ACC112 (cell line): ENCODE results near the gene GLG1.
"Not testable (repeated sequence)": the region's sequence is repeated elsewhere in the genome, so short reads cannot be mapped to it uniquely, and the experiment has no call there.

Experiments used
- H2AFZ ChIP-seq: fragments of 200-600 bp; sonication (generic); one replicate; pipeline ENCODE4 v1.6.0; 2017; ENCODE audit warnings: antibody characterized with exemption, low read length; ENCODE audit not compliant: unreplicated experiment
- H3K27ac ChIP-seq: fragments of 200-600 bp; sonication (generic); 2 replicates; pipeline ENCODE4 v1.5.1; 2014; ENCODE audit warnings: low read depth, mild to moderate bottlenecking, antibody characterized with exemption, low read length, moderate library complexity
- H3K27me3 ChIP-seq: fragments of 200-600 bp; sonication (generic); 2 replicates; pipeline ENCODE4 v1.6.1; 2014; ENCODE audit warnings: mild to moderate bottlenecking, antibody characterized with exemption, low read length, moderate library complexity, mixed read lengths; ENCODE audit not compliant: insufficient read depth
- H3K36me3 ChIP-seq: fragments of 200-600 bp; sonication (generic); 2 replicates; pipeline ENCODE4 v1.6.1; 2016; ENCODE audit warnings: mild to moderate bottlenecking, antibody characterized with exemption, low read length, moderate library complexity, mixed read lengths; ENCODE audit not compliant: insufficient read depth
- H3K4me1 ChIP-seq: fragments of 200-600 bp; sonication (generic); one replicate; pipeline ENCODE4 v1.6.1; 2016; ENCODE audit warnings: low read length, mixed read lengths; ENCODE audit not compliant: insufficient read depth, unreplicated experiment, control insufficient read depth
- H3K4me3 ChIP-seq: fragments of 200-600 bp; sonication (generic); 2 replicates; pipeline ENCODE4 v1.5.1; 2014; ENCODE audit warnings: mild to moderate bottlenecking, low read depth, low read length
- H3K79me2 ChIP-seq: fragments of 200-600 bp; sonication (generic); one replicate; pipeline ENCODE4 v1.6.0; 2016; ENCODE audit warnings: low read length; ENCODE audit not compliant: control insufficient read depth, unreplicated experiment, insufficient read depth

GLG1 gene

GRCh38 chr16:74534650-74535049, 72.3 kb downstream of the GLG1 start:
- H2AFZ ChIP-seq, H3K79me2 ChIP-seq, H3K36me3 ChIP-seq, H3K27me3 ChIP-seq, H3K4me3 ChIP-seq, H3K4me1 ChIP-seq, H3K27ac ChIP-seq: not testable (repeated sequence)

- Histone ChIP-seq H3K27ac (no peak overlapping the region), H3K79me2 (peaks cover 15% of the 10 kb centered on the region), H3K4me3 (no peak overlapping the region), H3K36me3 (peaks cover 11% of the 10 kb centered on the region; the same call in 1 of the 2 replicates), H2AFZ (no peak overlapping the region), H3K4me1 (peaks cover 19% of the 10 kb centered on the region), H3K27me3 (no peaks in the 10 kb centered on the region)
Measured at GRCh38 chr16:74524926-74525325, 82.0 kb downstream of the GLG1 start.

GRCh38 chr16:74524117-74524516, 82.8 kb downstream of the GLG1 start:
- Histone ChIP-seq H3K27ac (no peak overlapping the region), H3K79me2 (peaks cover 16% of the 10 kb centered on the region), H3K36me3 (peaks cover 12% of the 10 kb centered on the region; the same call in 1 of the 2 replicates), H3K4me3 (no peak overlapping the region), H2AFZ (no peak overlapping the region), H3K4me1 (peaks cover 19% of the 10 kb centered on the region), H3K27me3 (no peaks in the 10 kb centered on the region)

DNA sequence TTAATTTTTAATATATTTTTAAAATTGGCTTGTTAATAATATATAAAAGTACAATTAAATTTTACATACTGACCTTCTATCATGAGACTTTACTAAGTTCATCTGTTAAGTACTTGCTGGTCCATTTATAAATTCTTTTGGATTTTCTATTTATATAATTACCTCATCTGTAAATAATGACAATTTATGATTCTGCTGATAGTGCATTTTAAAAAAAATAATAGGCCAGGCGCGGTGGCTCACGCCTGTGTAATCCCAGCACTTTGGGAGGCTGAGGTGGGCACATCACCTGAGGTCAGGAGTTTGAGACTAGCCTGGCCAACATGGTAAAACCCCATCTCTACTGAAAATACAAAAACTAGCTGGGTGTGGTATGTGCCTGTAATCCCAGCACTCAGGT, 83.2 kb downstream of the GLG1 start:
- Histone ChIP-seq H3K79me2 (peaks cover 16% of the 10 kb centered on the region), H3K4me1 (peaks cover 19% of the 10 kb centered on the region), H3K36me3 (peaks cover 12% of the 10 kb centered on the region; the same call in 1 of the 2 replicates)
- not testable (repeated sequence) for H2AFZ ChIP-seq, H3K27me3 ChIP-seq, H3K27ac ChIP-seq, H3K4me3 ChIP-seq

DNA sequence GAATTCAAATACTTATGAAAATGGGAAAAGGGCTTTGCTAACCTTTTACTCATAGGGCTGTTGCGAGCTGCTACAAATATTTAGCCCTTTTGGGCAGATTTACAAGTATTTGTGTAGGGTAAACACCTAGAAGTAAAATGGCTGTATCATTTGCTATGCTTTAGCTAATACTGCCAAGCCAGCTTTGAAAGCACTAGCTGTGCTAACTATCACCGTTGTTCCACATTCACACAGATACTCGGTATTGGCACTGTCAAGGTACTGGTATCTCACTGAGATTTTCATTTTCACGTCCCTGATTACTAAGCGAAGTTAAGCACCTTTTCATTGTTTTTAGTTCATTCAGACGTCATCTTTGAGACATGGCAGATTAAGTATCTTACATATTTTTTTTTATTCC, 84.8 kb downstream of the GLG1 start:
- Histone ChIP-seq H3K36me3 (peaks cover 12% of the 10 kb centered on the region; the same call in 1 of the 2 replicates), H3K4me3 (0 out of 2 replicates have a peak overlapping the region, but pooled peaks have one; percentile 11), H3K27ac (peak overlapping the region; percentile 53), H2AFZ (no peak overlapping the region), H3K79me2 (peaks cover 22% of the 10 kb centered on the region), H3K27me3 (no peaks in the 10 kb centered on the region), H3K4me1 (peaks cover 19% of the 10 kb centered on the region)

GRCh38 chr16:74521691-74522090, 85.2 kb downstream of the GLG1 start:
- H3K79me2 ChIP-seq = peaks cover 22% of the 10 kb centered on the region
- no peaks in the 10 kb centered on the region for H3K27me3 ChIP-seq
- 0 out of 2 replicates have a peak overlapping the region, but pooled peaks have one; percentile 11 for H3K4me3 ChIP-seq
- H3K36me3 ChIP-seq = peaks cover 12% of the 10 kb centered on the region; the same call in 1 of the 2 replicates
- peak overlapping the region; percentile 53 for H3K27ac ChIP-seq
- peaks cover 19% of the 10 kb centered on the region for H3K4me1 ChIP-seq
- no peak overlapping the region for H2AFZ ChIP-seq

GRCh38 chr16:74518934-74519333, 88.0 kb downstream of the GLG1 start:
- Histone ChIP-seq H3K79me2 (peaks cover 22% of the 10 kb centered on the region), H3K4me1 (peaks cover 19% of the 10 kb centered on the region)
- not testable (repeated sequence) for H2AFZ ChIP-seq, H3K4me3 ChIP-seq, H3K27me3 ChIP-seq, H3K36me3 ChIP-seq, H3K27ac ChIP-seq

- H2AFZ ChIP-seq = no peak overlapping the region
- no peaks in the 10 kb centered on the region for H3K27me3 ChIP-seq
- peaks cover 14% of the 10 kb centered on the region for H3K79me2 ChIP-seq
- H3K4me3 ChIP-seq = no peak overlapping the region
- no peaks in the 10 kb centered on the region for H3K36me3 ChIP-seq
- H3K27ac ChIP-seq = no peak overlapping the region
- H3K4me1 ChIP-seq = peaks cover 10% of the 10 kb centered on the region
Measured at GRCh38 chr16:74511961-74512360, 95.0 kb downstream of the GLG1 start.

DNA sequence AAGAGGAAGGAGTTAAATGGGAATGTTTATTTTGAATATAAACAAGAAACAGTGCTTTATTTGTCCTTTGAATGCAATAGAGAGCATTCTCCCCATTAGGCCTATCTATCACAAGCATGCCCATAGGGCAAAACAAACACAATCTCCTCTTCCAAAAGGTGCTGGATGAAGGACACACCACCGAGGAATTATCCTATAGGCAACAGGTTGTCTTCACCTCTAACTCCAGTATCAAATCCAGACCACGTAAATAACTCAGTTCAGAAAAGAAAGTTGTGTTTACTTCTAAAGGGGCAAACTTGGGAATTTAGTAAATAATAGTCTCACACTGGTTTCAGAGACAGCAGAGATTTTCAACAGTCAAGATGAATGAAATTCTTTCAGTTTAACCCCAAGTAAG, 101.9 kb downstream of the GLG1 start:
- no peaks in the 10 kb centered on the region for H3K79me2 ChIP-seq
- no peak overlapping the region for H3K27ac ChIP-seq
- H2AFZ ChIP-seq = no peak overlapping the region
- peaks cover 11% of the 10 kb centered on the region for H3K4me1 ChIP-seq
- H3K4me3 ChIP-seq = no peak overlapping the region
- H3K36me3 ChIP-seq = peaks cover 3% of the 10 kb centered on the region
- no peaks in the 10 kb centered on the region for H3K27me3 ChIP-seq

GRCh38 chr16:74503412-74503811, 103.5 kb downstream of the GLG1 start:
- Histone ChIP-seq H3K27me3 (no peaks in the 10 kb centered on the region), H3K27ac (no peak overlapping the region), H3K4me3 (no peak overlapping the region), H2AFZ (no peak overlapping the region), H3K4me1 (peaks cover 11% of the 10 kb centered on the region), H3K36me3 (peaks cover 3% of the 10 kb centered on the region), H3K79me2 (no peaks in the 10 kb centered on the region)

GRCh38 chr16:74501484-74502478, 105.1 kb downstream of the GLG1 start:
- no peaks in the 10 kb centered on the region for H3K4me1 ChIP-seq
- peaks cover 3% of the 10 kb centered on the region for H3K36me3 ChIP-seq
- H2AFZ ChIP-seq = no peak overlapping the region
- H3K27me3 ChIP-seq = no peaks in the 10 kb centered on the region
- no peak overlapping the region for H3K4me3 ChIP-seq
- H3K27ac ChIP-seq = no peak overlapping the region
- peaks cover 3% of the 10 kb centered on the region for H3K79me2 ChIP-seq
